ENCODE data around the gene AMPD2.
A peak's percentile ranks its signal among the peaks of the same experiment; 100 is the strongest.

Gene AMPD2

GRCh38 chr1:109630898-109631512 lies 11.4 kb downstream of the AMPD2 start:
- no peak for DNase-seq

- DNase-seq, result no peak
Measured at GRCh38 chr1:109631513-109632505, 12.2 kb downstream of the AMPD2 start.

GRCh38 chr1:109632671-109633346 lies 13.2 kb downstream of the AMPD2 start:
- DNase-seq, result no peak

GRCh38 chr1:109634292-109634691 lies 14.7 kb downstream of the AMPD2 start:
- no peak for DNase-seq

- no peak for DNase-seq
Measured at GRCh38 chr1:109634771-109635750, 15.4 kb downstream of the AMPD2 start.

- no peak for DNase-seq
Measured at GRCh38 chr1:109635862-109636200, 16.2 kb downstream of the AMPD2 start.

GRCh38 chr1:109636201-109636952 lies 16.7 kb downstream of the AMPD2 start:
- DNase-seq, result no peak

- DNase-seq, result no peak
Measured at GRCh38 chr1:109637446-109637845, 17.8 kb downstream of the AMPD2 start.

- no peak for DNase-seq
Measured at GRCh38 chr1:109639063-109639840, 19.6 kb downstream of the AMPD2 start.

- DNase-seq, result no peak
Measured at GRCh38 chr1:109639841-109640184, 20.2 kb downstream of the AMPD2 start.

- no peak for DNase-seq
Measured at GRCh38 chr1:109640285-109640865, 20.7 kb downstream of the AMPD2 start.

- no peak for DNase-seq
Measured at GRCh38 chr1:109641078-109641740, 21.6 kb downstream of the AMPD2 start.

- no peak for DNase-seq
Measured at GRCh38 chr1:109641861-109642260, 22.2 kb downstream of the AMPD2 start.

GRCh38 chr1:109642626-109643025 lies 23.0 kb downstream of the AMPD2 start:
- DNase-seq, result no peak

- DNase-seq, result peak; percentile 3
Measured at GRCh38 chr1:109643385-109644230, 24.0 kb downstream of the AMPD2 start.

GRCh38 chr1:109644670-109645069 lies 25.0 kb downstream of the AMPD2 start:
- DNase-seq, result no peak

GRCh38 chr1:109649491-109649914 lies 29.9 kb downstream of the AMPD2 start:
- DNase-seq, result no peak

GRCh38 chr1:109650609-109651008 lies 31.0 kb downstream of the AMPD2 start:
- no peak for DNase-seq

GRCh38 chr1:109652402-109652801 lies 32.8 kb downstream of the AMPD2 start:
- DNase-seq, result no peak

All from GOT3 (cell line).